GM19395 (cell line): ENCODE measurements around the gene RABL3.
A peak's percentile ranks its signal among the peaks of the same experiment; 100 is the strongest.
"Not testable (repeated sequence)": the region's sequence is repeated elsewhere in the genome, so short reads cannot be mapped to it uniquely, and the experiment has no call there.

ENCODE experiments used
- ATAC-seq: cut with Tn5 transposase; IDR thresholded peaks from one replicate; pipeline ENCODE4 v1.9.1; 2021; ENCODE audit warnings: mild to moderate bottlenecking, moderate library complexity; ENCODE audit not compliant: unreplicated experiment

Gene RABL3

GRCh38 chr3:120742198-120742848 lies at the start of gene RABL3, which contains the start of gene GTF2E1:
Gene RABL3 (minus strand): TSS chr3:120742516. CDS start chr3:120742507, 9 bp downstream.
Gene GTF2E1 (plus strand): TSS chr3:120742744. CDS start chr3:120750553, 7,809 bp downstream.
- ATAC-seq: peak; percentile 99

- no peak for ATAC-seq
Observed at GRCh38 chr3:120791913-120792312, 49.6 kb upstream of the RABL3 start.

DNA sequence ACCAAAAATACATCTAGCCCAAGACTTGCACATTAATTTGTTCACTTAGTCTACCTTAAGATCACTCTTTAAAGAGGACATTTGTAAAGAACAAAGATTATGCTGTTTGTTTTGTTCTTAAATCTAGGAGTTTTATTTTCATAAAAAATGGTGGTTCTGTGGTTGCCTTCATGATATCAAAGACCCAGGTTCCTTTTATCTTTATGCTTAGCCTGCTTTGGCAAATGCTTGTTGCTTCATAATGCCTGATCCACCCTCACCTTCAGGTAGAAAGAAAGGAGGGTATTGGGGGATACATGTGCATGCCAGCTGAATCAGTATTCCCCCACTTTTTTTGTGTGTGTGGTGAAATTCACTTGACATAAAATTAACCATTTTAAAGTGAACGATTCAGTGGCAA lies 48.7 kb upstream of the RABL3 start:
- no peak for ATAC-seq

GRCh38 chr3:120785832-120786231 lies 43.5 kb upstream of the RABL3 start:
- peak; percentile 83 for ATAC-seq

DNA sequence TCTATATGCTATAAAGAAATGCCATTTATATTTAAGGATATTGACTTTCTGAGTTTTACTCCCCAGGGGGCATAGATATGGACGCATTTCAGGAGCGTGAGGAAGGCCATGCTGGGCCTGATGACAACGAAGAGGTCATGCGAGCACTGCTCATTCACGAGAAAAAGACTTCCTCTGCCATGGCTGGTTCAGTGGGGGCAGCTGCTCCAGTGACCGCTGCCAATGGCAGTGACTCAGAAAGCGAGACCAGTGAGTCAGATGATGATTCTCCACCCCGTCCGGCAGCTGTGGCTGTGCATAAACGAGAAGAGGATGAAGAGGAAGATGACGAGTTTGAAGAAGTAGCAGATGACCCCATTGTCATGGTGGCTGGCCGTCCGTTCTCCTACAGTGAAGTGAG lies 38.7 kb upstream of the RABL3 start:
- peak; percentile 89 for ATAC-seq

GRCh38 chr3:120778776-120779175 lies 36.5 kb upstream of the RABL3 start:
- ATAC-seq: no peak

DNA sequence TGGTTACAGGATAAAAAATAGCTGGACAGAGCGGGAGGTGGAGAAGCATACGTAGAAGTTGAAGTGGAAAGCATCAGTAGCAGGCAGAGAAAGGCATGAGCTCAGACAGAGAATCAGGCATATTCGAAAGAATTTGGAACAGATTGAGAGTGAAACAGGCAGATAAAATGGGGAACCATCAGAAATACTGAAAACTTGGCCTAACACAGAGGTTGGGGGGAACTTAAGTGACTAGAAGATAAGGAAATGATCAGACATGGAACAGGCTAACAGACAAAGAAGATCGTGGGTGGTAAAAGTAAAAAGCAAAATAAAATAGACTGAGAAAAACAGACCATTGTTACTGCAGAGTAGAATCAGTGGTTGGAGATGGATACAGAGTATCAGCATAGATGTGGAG lies 33.1 kb upstream of the RABL3 start:
- ATAC-seq: no peak

DNA sequence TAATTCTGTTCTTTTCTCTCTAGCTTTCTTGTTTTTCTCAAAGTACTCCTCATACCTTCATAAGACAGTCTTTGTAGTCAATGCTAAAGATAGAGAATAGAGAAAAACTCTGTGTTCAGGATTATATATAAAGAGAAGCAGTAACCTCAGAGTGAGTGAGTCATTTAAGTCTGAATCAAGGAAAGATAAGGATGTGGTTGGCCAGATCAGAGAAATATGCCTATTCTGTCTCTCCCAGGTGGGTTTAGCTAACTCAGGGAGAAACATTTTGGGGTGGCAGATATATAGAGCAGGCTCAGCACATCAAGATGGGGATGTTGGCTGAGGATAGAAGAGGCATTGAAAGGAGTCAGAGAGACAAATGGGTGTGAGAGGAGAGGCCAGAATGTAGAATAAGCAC lies 31.6 kb upstream of the RABL3 start:
- ATAC-seq: peak; percentile 80

- ATAC-seq: no peak
Observed at GRCh38 chr3:120772081-120772480, 29.8 kb upstream of the RABL3 start.

- ATAC-seq: no peak
Observed at GRCh38 chr3:120770891-120771290, 28.6 kb upstream of the RABL3 start.

DNA sequence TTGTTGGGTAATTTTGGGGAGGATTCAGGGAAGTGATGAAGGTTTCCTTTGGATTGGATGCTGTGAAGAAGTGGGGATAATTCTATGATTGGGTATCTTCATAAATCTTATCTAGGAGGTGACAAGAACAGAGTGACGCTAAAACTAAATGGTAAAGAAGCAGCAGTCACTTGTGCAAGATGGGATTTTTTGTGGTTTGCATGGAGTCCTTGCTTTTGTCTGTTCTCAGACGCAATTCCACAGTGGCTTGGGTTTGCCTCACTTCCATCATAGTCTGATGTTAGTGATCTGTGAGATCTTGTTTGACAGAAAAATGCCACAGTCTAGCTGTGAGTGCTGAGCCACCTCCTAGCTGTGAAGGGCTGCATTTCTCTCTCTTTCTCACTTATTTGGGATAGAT lies 27.1 kb upstream of the RABL3 start:
- ATAC-seq: no peak

DNA sequence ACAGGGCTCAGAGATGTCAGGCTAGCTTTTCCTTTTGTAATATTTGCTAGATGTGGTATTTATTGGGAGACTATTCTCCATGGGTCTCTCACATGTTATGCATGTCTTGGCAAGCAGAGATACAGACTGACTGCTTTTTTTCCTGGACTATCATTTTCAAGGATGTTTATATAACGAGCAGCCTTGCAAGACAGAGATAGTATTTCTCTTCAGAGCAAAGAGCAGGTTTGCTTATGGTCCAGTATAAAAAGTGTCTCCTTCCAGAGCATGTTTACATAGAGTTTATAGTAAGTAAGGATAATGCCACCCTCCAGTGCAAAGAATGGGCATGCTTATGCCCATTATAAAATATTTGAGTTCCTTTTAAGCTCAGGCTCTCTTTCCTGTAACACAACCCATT lies 24.8 kb upstream of the RABL3 start:
- ATAC-seq: no peak

DNA sequence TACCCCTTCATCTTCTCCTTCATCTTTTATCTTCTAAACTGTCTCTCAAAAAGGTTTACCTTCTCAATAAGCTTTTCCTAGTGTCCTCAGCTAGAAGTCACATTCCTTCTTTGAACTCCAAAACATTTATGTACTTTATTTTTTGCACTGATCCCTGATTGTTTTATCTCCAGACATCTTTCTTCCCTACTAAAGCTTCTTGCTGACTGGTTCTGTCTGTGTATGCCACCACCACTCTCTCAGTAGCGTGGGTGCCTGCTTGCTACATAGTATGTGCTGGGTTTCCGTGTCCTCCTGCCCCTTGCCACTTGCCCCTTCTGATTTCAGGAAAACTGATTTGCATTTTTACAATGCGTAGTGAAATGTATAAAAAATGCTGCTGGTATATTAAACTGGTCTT lies 24.3 kb upstream of the RABL3 start:
- ATAC-seq: no peak

- peak; percentile 68 for ATAC-seq
Observed at GRCh38 chr3:120765830-120766493, 23.6 kb upstream of the RABL3 start.

GRCh38 chr3:120764206-120764605 lies 21.9 kb upstream of the RABL3 start:
- ATAC-seq: no peak

- ATAC-seq: peak; percentile 73
Observed at GRCh38 chr3:120763601-120764000, 21.3 kb upstream of the RABL3 start.

DNA sequence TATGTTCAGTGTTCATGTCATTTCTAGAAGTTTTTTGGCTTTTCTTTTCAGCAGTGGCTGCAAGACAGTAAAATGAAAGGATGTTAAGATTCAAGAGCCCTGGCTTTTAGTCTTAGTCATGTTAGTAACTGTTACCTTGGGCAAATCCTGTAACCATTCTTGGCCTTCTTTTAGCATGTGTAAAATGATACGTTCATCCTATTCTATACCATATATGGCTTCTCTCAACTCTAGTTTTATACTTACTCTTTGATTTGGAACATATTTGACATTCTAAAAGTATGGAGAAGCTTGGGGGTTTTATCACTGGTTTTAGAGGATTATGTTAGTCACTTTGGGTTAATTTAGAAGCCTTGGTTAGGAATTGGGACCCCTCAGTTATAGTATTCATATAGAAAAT lies 20.3 kb upstream of the RABL3 start:
- no peak for ATAC-seq

DNA sequence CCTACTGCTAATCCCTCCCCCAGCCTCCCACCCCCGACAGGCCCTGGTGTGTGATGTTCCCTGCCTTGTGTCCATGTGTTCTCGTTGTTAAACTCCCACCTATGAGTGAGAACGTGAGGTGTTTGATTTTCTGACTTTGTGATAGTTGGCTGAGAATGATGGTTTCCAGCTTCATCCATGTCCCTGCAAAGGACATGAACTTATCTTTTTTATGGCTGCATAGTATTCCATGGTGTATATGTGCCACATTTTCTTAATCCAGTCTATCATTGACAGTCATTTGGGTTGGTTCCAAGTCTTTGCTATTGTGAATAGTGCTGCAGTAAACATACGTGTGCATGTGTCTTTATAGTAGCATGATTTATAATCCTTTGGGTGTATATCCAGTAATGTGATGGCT lies 16.2 kb upstream of the RABL3 start:
- ATAC-seq: not testable (repeated sequence)

DNA sequence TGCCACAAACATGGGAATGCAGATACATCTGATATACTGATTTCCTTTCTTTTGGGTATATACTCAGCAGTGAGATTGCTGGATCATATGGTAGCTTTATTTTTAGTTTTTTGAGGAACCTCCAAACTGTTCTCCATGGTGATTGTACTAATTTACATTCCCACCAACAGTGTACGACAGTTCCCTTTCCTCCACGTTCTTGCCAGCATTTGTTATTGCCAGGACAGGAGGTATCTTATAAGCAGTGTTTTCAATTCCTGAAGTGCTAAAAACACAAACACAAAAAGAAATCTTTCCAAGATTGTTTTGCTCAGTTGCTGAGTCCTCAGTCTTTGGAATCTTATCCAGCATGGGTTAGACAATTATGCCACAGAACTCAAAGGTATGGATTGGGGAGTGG lies 13.7 kb upstream of the RABL3 start:
- no peak for ATAC-seq

GRCh38 chr3:120753810-120754209 lies 11.5 kb upstream of the RABL3 start:
- ATAC-seq: no peak

DNA sequence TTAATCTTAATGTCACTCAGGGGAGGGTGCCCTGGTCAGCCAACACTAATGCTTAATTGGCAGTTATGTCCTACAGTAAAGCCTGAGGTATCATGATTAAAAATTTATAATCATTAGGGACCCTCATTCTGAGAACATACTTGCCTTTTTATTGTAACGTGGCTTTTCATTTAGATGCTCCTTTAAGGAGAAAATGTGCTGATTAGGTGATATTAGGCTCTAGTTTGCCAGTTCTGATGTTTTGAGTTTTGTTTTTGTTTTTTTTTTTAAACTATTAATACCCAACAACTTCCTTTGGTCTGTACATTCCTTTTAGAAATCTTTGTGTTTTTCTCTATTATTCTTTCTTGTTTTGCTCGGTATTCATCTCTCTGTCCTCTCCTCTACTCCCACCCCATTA lies 10.5 kb upstream of the RABL3 start:
- no peak for ATAC-seq

DNA sequence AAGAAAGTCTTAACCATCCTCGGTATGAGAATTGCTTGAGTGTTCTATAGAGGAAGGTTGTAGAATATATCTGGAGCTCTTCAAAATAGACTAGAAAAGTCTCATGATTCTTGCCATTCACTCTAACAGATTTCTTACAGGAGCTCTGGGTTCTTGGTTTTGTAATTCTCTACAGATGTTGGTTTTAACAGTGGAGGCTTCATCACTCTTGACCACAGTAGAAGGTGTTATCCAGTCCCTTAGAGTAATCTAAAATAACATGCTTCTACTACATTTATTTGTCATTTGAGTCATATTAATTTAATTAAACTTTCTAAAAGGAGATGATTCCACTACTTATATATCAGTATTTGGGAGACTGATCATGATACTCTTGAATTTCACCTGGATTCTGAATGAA lies 9.9 kb upstream of the RABL3 start:
- no peak for ATAC-seq

DNA sequence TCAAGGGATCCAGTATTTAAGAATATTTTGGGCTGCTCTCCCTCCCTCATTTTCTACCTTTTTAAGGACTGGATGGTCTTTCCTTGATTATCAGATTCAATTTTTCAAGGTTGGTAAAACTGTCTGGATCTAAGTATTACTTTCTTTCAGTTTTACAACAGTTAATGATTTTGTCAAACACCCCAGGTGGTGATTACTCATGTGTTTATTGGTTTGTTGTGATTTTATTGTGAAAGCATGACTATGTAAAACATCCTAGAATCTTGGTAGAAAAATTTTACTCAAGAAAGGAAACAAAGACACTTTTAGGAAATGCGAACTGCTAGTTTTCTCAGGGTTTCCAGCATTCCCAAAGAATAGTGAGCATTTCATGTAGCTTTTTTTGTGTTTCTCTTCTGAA lies 7.5 kb upstream of the RABL3 start:
- peak; percentile 60 for ATAC-seq
